ENCODE data around the gene DYNLT1. TPM values are rescaled to one million over a fixed set of nuclear protein-coding genes. Genes with fewer than 3 reads are reported as not detected.
A peak's percentile ranks its signal among the peaks of the same experiment; 100 is the strongest.
"Not testable (repeated sequence)": the region's sequence is repeated elsewhere in the genome, so short reads cannot be mapped to it uniquely, and the experiment has no call there.

The DYNLT1 gene
- total RNA-seq, 6 donors from 2014 or later: 49.2 to 119 (median 100) TPM

- Histone ChIP-seq H3K4me1 (peaks cover 29 to 46% (median 33%) of the 10 kb centered on the region in 4 donors), H3K36me3 (no peaks in the 10 kb centered on the region), H3K9me3 (no peaks in the 10 kb centered on the region), H3K27ac (peak overlapping the region; percentile 70 to 90 (median 80)), H3K27me3 (no peaks in the 10 kb centered on the region), H3K4me3 (no peak overlapping the region)
- TF ChIP-seq CTCF (IDR thresholded peaks at IDR 0.05) (no peak), EP300 (IDR thresholded peaks at IDR 0.05) (peak; percentile 80 to 97 (median 95)), POLR2AphosphoS5 (IDR thresholded peaks at IDR 0.05) (peak; percentile 82 to 84), POLR2A (IDR thresholded peaks at IDR 0.05) (peak in 1 of 4 donors; percentile 50)
- peak; percentile 12 to 50 for ATAC-seq (ENCODE audit: low FRiP score in 2 of 2)
- 47 to 61% methylated on average over 15 of the region's 15 CpGs for WGBS, 2 donors
- peak in 1 of 2 donors; percentile 81 for DNase-seq
These were observed 9.2 kb upstream of the DYNLT1 start for GRCh38 chr6:158653577-158654354.

GRCh38 chr6:158651981-158652737 lies 7.6 kb upstream of the DYNLT1 start:
- WGBS, 2 donors: 89 to 95% methylated on average over 17 of the region's 17 CpGs
- H3K36me3 ChIP-seq; H3K4me3 ChIP-seq; H3K9me3 ChIP-seq; ATAC-seq (ENCODE audit: low FRiP score in 2 of 2); H3K27me3 ChIP-seq: not testable (repeated sequence)
- Histone ChIP-seq H3K27ac (peak overlapping the region; percentile 69 to 81 (median 72)), H3K4me1 (peaks cover 30 to 49% (median 35%) of the 10 kb centered on the region in 4 donors)
- peak in 1 of 2 donors; percentile 6 for DNase-seq

GRCh38 chr6:158649289-158650143 lies 5.0 kb upstream of the DYNLT1 start, which contains the start of gene SYTL3:
Gene SYTL3, plus strand, starts transcription at chr6:158650054. Its CDS starts 13,215 bp downstream, at chr6:158663269.
- DNase-seq: peak in 1 of 2 donors; percentile 88
- H3K27ac ChIP-seq: peak within 1 kb of the TSS; percentile 75 to 81 (median 80)

GRCh38 chr6:158648682-158649131 lies 4.2 kb upstream of the DYNLT1 start:
- DNase-seq: peak in 1 of 2 donors; percentile 17
- ATAC-seq (ENCODE audit: low FRiP score in 2 of 2): peak in 1 of 2 donors; percentile 14
- no peaks in the 10 kb centered on the region for H3K36me3 ChIP-seq
- peak overlapping the region; percentile 75 to 81 (median 80) for H3K27ac ChIP-seq
- H3K9me3 ChIP-seq: no peaks in the 10 kb centered on the region
- 64 to 75% methylated on average over 5 of the region's 5 CpGs for whole genome bisulfite sequencing, 2 donors
- no peak overlapping the region for H3K4me3 ChIP-seq
- no peak for TF ChIP-seq CTCF (IDR thresholded peaks at IDR 0.05)
- peak in 1 of 2 donors; percentile 39 for TF ChIP-seq POLR2AphosphoS5 (IDR thresholded peaks at IDR 0.05)
- TF ChIP-seq EP300 (IDR thresholded peaks at IDR 0.05): no peak
- H3K27me3 ChIP-seq: no peaks in the 10 kb centered on the region
- H3K4me1 ChIP-seq: peaks cover 13 to 25% (median 19%) of the 10 kb centered on the region in 4 donors

More at GRCh38 chr6:158649289-158650143, 5.0 kb upstream of the DYNLT1 start, which contains the start of gene SYTL3:
- TF ChIP-seq EP300 (IDR thresholded peaks at IDR 0.05): peak in 3 of 4 donors; percentile 22 to 73 (median 64)
- peak; percentile 60 to 84 for TF ChIP-seq POLR2AphosphoS5 (IDR thresholded peaks at IDR 0.05)
- TF ChIP-seq POLR2A (IDR thresholded peaks at IDR 0.05): peak in 2 of 4 donors; percentile 43 to 81
- no peak for TF ChIP-seq CTCF (IDR thresholded peaks at IDR 0.05)
- Histone ChIP-seq H3K36me3 (no peaks in the 10 kb centered on the region), H3K9me3 (no peaks in the 10 kb centered on the region), H3K27me3 (no peaks in the 10 kb centered on the region), H3K4me1 (peaks cover 19 to 32% (median 25%) of the 10 kb centered on the region in 4 donors), H3K4me3 (peak within 1 kb of the TSS in 2 of 4 donors; percentile 1 to 3)
- whole genome bisulfite sequencing, 2 donors: 36 to 48% methylated on average over 15 of the region's 15 CpGs
- ATAC-seq (ENCODE audit: low FRiP score in 2 of 2): peak; percentile 73 to 75

Data from upper lobe of left lung (tissue), 6 donors.